Colonic mucosa (tissue), 4 donors: ENCODE results near the gene CD82. TPM values are rescaled to one million over a fixed set of nuclear protein-coding genes. Genes with fewer than 3 reads are reported as not detected.
"Not testable (repeated sequence)": the region's sequence is repeated elsewhere in the genome, so short reads cannot be mapped to it uniquely, and the experiment has no call there.

Experiments
- DNase-seq: peaks from one replicate; pipeline ENCODE4 v3.0.0-alpha.2; 2020
- H3K27ac ChIP-seq: fragments of 200-600 bp; one replicate; pipeline ENCODE4 v1.8.0; 2021
- H3K27me3 ChIP-seq: fragments of 200-600 bp; one replicate; pipeline ENCODE4 v1.8.0; 2021
- H3K36me3 ChIP-seq: fragments of 200-600 bp; one replicate; pipeline ENCODE4 v1.8.0; 2021
- H3K4me1 ChIP-seq: fragments of 200-600 bp; one replicate; pipeline ENCODE4 v1.8.0; 2021; ENCODE audit warnings: mild to moderate bottlenecking
- H3K4me3 ChIP-seq: fragments of 200-600 bp; one replicate; pipeline ENCODE4 v1.8.0; 2021
- H3K9ac ChIP-seq, 2 donors: one replicate each; pipeline ENCODE4 v1.7.0; 2013; ENCODE audit warnings: control low read depth in 2 of 2, low read depth in 2 of 2, low read length in 2 of 2
- H3K9me3 ChIP-seq: fragments of 200-600 bp; one replicate; pipeline ENCODE4 v1.8.0; 2021
- CTCF ChIP-seq: fragments of 200-600 bp; IDR thresholded peaks from one replicate; pipeline ENCODE4 v1.8.0; 2022; ENCODE audit warnings: antibody characterized with exemption, mild to moderate bottlenecking
- intact Hi-C: fragments of 100-400 bp; cut with DNase I; formaldehyde crosslinking; loops from one replicate; pipeline ENCODE4 v1.14.1; 2022
- total RNA-seq, 2 donors: library from RNA; stranded (reverse); fragmentation: NEBNext Ultra II Directional in 1 of 2; extraction: Animal tissue kit (Norgen Biotek cat#: 25700) in 1 of 2; gene quantifications; one replicate each; pipeline ENCODE4 v1.2.1, GENCODE V29; 2021
- donor health status: healthy.
- donor health status: DM: no; HTN: no; CAD: no.
- donor health status: DM: no; HTN: no; CAD: no.

CD82 gene
- total RNA-seq, 2 donors from 2014 or later, result 36.2 to 41.6 TPM

GRCh38 chr11:44654057-44654456 is 88.6 kb downstream of the CD82 start:
- no peaks in the 10 kb centered on the region for H3K9me3 ChIP-seq
- no peak for DNase-seq
- intact Hi-C loops, result no loop called here
- no peak overlapping the region for H3K27ac ChIP-seq
- H3K27me3 ChIP-seq, result peaks cover 5% of the 10 kb centered on the region
- H3K4me1 ChIP-seq, result no peaks in the 10 kb centered on the region
- no peaks in the 10 kb centered on the region for H3K36me3 ChIP-seq
- no peak overlapping the region for H3K4me3 ChIP-seq
- TF ChIP-seq CTCF, result no peak
- no peak overlapping the region for H3K9ac ChIP-seq

GRCh38 chr11:44654596-44654995 is 89.1 kb downstream of the CD82 start:
- TF ChIP-seq CTCF, result no peak
- Histone ChIP-seq H3K4me3 (no peak overlapping the region), H3K9ac (no peak overlapping the region), H3K36me3 (no peaks in the 10 kb centered on the region), H3K27ac (no peak overlapping the region), H3K27me3 (peaks cover 5% of the 10 kb centered on the region), H3K4me1 (no peaks in the 10 kb centered on the region), H3K9me3 (no peaks in the 10 kb centered on the region)
- no peak for DNase-seq
- intact Hi-C loops, result no loop called here

- H3K27me3 ChIP-seq, result peaks cover 5% of the 10 kb centered on the region
- no peak overlapping the region for H3K9ac ChIP-seq
- no peak overlapping the region for H3K27ac ChIP-seq
- no peak for TF ChIP-seq CTCF
- H3K4me1 ChIP-seq, result no peaks in the 10 kb centered on the region
- intact Hi-C loops, result no loop called here
- no peak for DNase-seq
- no peaks in the 10 kb centered on the region for H3K36me3 ChIP-seq
- no peaks in the 10 kb centered on the region for H3K9me3 ChIP-seq
- no peak overlapping the region for H3K4me3 ChIP-seq
Observed at GRCh38 chr11:44657836-44658505, 92.5 kb downstream of the CD82 start.

- no peaks in the 10 kb centered on the region for H3K4me1 ChIP-seq
- H3K4me3 ChIP-seq, result no peak overlapping the region
- no peak overlapping the region for H3K9ac ChIP-seq
- no peaks in the 10 kb centered on the region for H3K36me3 ChIP-seq
- no peaks in the 10 kb centered on the region for H3K9me3 ChIP-seq
- H3K27ac ChIP-seq, result no peak overlapping the region
- TF ChIP-seq CTCF, result no peak
- peaks cover 5% of the 10 kb centered on the region for H3K27me3 ChIP-seq
- intact Hi-C loops, result no loop called here
- DNase-seq, result no peak
Observed at GRCh38 chr11:44658506-44658850, 93.0 kb downstream of the CD82 start.

- Histone ChIP-seq H3K9me3 (no peaks in the 10 kb centered on the region), H3K27ac (no peak overlapping the region), H3K9ac (no peak overlapping the region), H3K4me1 (no peaks in the 10 kb centered on the region), H3K4me3 (no peak overlapping the region), H3K27me3 (peaks cover 5% of the 10 kb centered on the region), H3K36me3 (no peaks in the 10 kb centered on the region)
- no peak for DNase-seq
- no peak for TF ChIP-seq CTCF
- intact Hi-C loops, result no loop called here
Observed at GRCh38 chr11:44659641-44660040, 94.2 kb downstream of the CD82 start.

GRCh38 chr11:44660535-44660934 is 95.1 kb downstream of the CD82 start:
- intact Hi-C loops, H3K4me3 ChIP-seq, H3K27ac ChIP-seq, H3K9me3 ChIP-seq, DNase-seq, H3K4me1 ChIP-seq, H3K9ac ChIP-seq, H3K27me3 ChIP-seq, H3K36me3 ChIP-seq: not testable (repeated sequence)
